WTC11 (cell line): ENCODE data around the gene VSIG1. TPM values are rescaled to one million over a fixed set of nuclear protein-coding genes. Genes with fewer than 3 reads are reported as not detected.
A peak's percentile ranks its signal among the peaks of the same experiment; 100 is the strongest.

Experiments used
- ATAC-seq: fragments of 200-7000 bp; cut with Tn5 transposase; 2 replicates; pipeline ENCODE4 v1.10.0; 2021; ENCODE audit warnings: mild to moderate bottlenecking, moderate library complexity
- Bru-seq: library from RNA; stranded (reverse); fragments of 400-500 nt; gene quantifications from one replicate; lab custom pipeline; 2021; lab: Mats Ljungman, UMichigan
- CTCF ChIA-PET: fragments of 300-600 bp; sonication (Branson Sonifier 250); formaldehyde crosslinking; loops from one replicate; lab custom pipeline; 2021; ENCODE audit warnings: antibody characterized with exemption; lab: Charles Lee
- POLR2A ChIA-PET: fragments of 350-600 bp; sonication (Branson Sonifier 250); formaldehyde crosslinking; loops from one replicate; lab custom pipeline; 2021; ENCODE audit warnings: antibody characterized with exemption; lab: Charles Lee
- DNase-seq: peaks from one replicate; pipeline ENCODE4 v3.0.0; 2021; ENCODE audit warnings: low spot score
- H3K27ac Mint-ChIP-seq: 2 replicates; pipeline ENCODE4 v1.8.0; 2021; ENCODE audit warnings: mixed read lengths
- H3K27me3 Mint-ChIP-seq: 2 replicates; pipeline ENCODE4 v1.8.0; 2021; ENCODE audit warnings: low read depth, mild to moderate bottlenecking, moderate library complexity, mixed read lengths
- H3K36me3 Mint-ChIP-seq: 2 replicates; pipeline ENCODE4 v1.8.0; 2021; ENCODE audit warnings: mixed read lengths
- H3K4me1 Mint-ChIP-seq: 2 replicates; pipeline ENCODE4 v1.8.0; 2022; ENCODE audit warnings: mixed read lengths
- H3K4me3 Mint-ChIP-seq: 2 replicates; pipeline ENCODE4 v1.8.0; 2021; ENCODE audit warnings: mild to moderate bottlenecking, moderate library complexity, mixed read lengths
- H3K9me3 Mint-ChIP-seq: 2 replicates; pipeline ENCODE4 v1.8.0; 2021; ENCODE audit warnings: mixed read lengths
- ELF4 ChIP-seq: sonication (generic); formaldehyde crosslinking; IDR thresholded peaks from 2 replicates; pipeline ENCODE4 v1.8.1; 2022; ENCODE audit warnings: low read depth, mild to moderate bottlenecking, moderate library complexity, missing genetic modification reagents
- ETV6 ChIP-seq: sonication (generic); formaldehyde crosslinking; IDR thresholded peaks from 2 replicates; pipeline ENCODE4 v1.8.1; 2022; ENCODE audit warnings: mild to moderate bottlenecking, missing genetic modification reagents
- GABPB1 ChIP-seq: sonication (generic); formaldehyde crosslinking; IDR thresholded peaks from 2 replicates; pipeline ENCODE4 v1.8.1; 2023; ENCODE audit warnings: mild to moderate bottlenecking, missing genetic modification reagents
- KAT7 ChIP-seq: sonication (generic); formaldehyde crosslinking; IDR thresholded peaks from 2 replicates; pipeline ENCODE4 v1.8.1; 2023; ENCODE audit warnings: missing genetic modification reagents, mild to moderate bottlenecking, borderline replicate concordance
- MXD4 ChIP-seq: fragments of 250-450 bp; sonication (Bioruptor Pico); IDR thresholded peaks from 2 replicates; pipeline ENCODE4 v1.8.0; 2021; ENCODE audit warnings: mild to moderate bottlenecking, moderate library complexity, borderline replicate concordance
- NR2C2 ChIP-seq: sonication (generic); formaldehyde crosslinking; IDR thresholded peaks from 2 replicates; pipeline ENCODE4 v1.8.0; 2022; ENCODE audit warnings: mild to moderate bottlenecking, missing genetic modification reagents
- PRDM15 ChIP-seq: sonication (generic); formaldehyde crosslinking; IDR thresholded peaks from 2 replicates; pipeline ENCODE4 v1.8.0; 2022; ENCODE audit warnings: missing genetic modification reagents
- SMAD4 ChIP-seq: sonication (generic); formaldehyde crosslinking; IDR thresholded peaks from 2 replicates; pipeline ENCODE4 v1.8.0; 2022; ENCODE audit warnings: mild to moderate bottlenecking, missing genetic modification reagents
- TEAD4 ChIP-seq: sonication (generic); formaldehyde crosslinking; IDR thresholded peaks from 2 replicates; pipeline ENCODE4 v1.8.0; 2022; ENCODE audit warnings: mild to moderate bottlenecking, missing genetic modification reagents
- ZBTB21 ChIP-seq: sonication (generic); formaldehyde crosslinking; IDR thresholded peaks from 2 replicates; pipeline ENCODE4 v1.8.1; 2023; ENCODE audit warnings: mild to moderate bottlenecking, missing genetic modification reagents, borderline replicate concordance
- ZNF138 ChIP-seq: sonication (generic); formaldehyde crosslinking; conservative IDR thresholded peaks from 2 replicates; pipeline ENCODE4 v1.8.1; 2022; ENCODE audit warnings: mild to moderate bottlenecking, moderate library complexity, missing genetic modification reagents
- ZNF263 ChIP-seq: sonication (generic); formaldehyde crosslinking; IDR thresholded peaks from 2 replicates; pipeline ENCODE4 v1.8.1; 2022; ENCODE audit warnings: low read depth, mild to moderate bottlenecking, moderate library complexity, missing genetic modification reagents
- ZNF317 ChIP-seq: sonication (generic); formaldehyde crosslinking; IDR thresholded peaks from 2 replicates; pipeline ENCODE4 v1.8.1; 2023; ENCODE audit warnings: low read depth, mild to moderate bottlenecking, moderate library complexity, missing genetic modification reagents, borderline replicate concordance
- ZNF416 ChIP-seq: fragments of 250-450 bp; sonication (Bioruptor Pico); IDR thresholded peaks from 2 replicates; pipeline ENCODE4 v1.9.0; 2021; ENCODE audit warnings: mild to moderate bottlenecking, inconsistent platforms
- ZNF423 ChIP-seq: fragments of 250-450 bp; sonication (Bioruptor Pico); IDR thresholded peaks from 2 replicates; pipeline ENCODE4 v2.1.2; 2022; ENCODE audit warnings: mild to moderate bottlenecking, moderate library complexity
- long read RNA-seq, 3 experiments: library from RNA in 1 of 3; library from capped mRNA in 1 of 3; library from polyadenylated mRNA in 1 of 3; unstranded in 2 of 3; stranded (forward) in 1 of 3; transcript quantifications; one replicate each; pipeline ENCODE4 v2.0.0, GENCODE V29; 2021
- total RNA-seq: library from RNA; stranded (reverse); gene quantifications from 3 replicates; pipeline ENCODE4 v1.2.3, GENCODE V29; 2021
- TF ChIP-seq, protein P1 (sequence below): fragments of 250-450 bp; sonication (Bioruptor Pico); IDR thresholded peaks from 2 replicates; pipeline ENCODE4 v1.9.0; 2021; ENCODE audit warnings: mild to moderate bottlenecking, borderline replicate concordance
- TF ChIP-seq, protein P2 (sequence below): sonication (generic); formaldehyde crosslinking; IDR thresholded peaks from 2 replicates; pipeline ENCODE4 v1.8.0; 2023; ENCODE audit warnings: mild to moderate bottlenecking, missing genetic modification reagents

The VSIG1 gene
- total RNA-seq (0.73 to 1.2 TPM (median 0.76 TPM) in 3 replicates), Bru-seq, nascent RNA (percentile 35 among the genes with signal in this experiment)
- long read RNA-seq, experiment 1, partial matches to known transcripts, result 0 of 6 reads
- long read RNA-seq, experiment 1, other reads (novel, unspliced or antisense), result 6 of 6 reads
- long read RNA-seq, experiment 2, result 0 reads
- long read RNA-seq, experiment 3, result 0 reads

DNA sequence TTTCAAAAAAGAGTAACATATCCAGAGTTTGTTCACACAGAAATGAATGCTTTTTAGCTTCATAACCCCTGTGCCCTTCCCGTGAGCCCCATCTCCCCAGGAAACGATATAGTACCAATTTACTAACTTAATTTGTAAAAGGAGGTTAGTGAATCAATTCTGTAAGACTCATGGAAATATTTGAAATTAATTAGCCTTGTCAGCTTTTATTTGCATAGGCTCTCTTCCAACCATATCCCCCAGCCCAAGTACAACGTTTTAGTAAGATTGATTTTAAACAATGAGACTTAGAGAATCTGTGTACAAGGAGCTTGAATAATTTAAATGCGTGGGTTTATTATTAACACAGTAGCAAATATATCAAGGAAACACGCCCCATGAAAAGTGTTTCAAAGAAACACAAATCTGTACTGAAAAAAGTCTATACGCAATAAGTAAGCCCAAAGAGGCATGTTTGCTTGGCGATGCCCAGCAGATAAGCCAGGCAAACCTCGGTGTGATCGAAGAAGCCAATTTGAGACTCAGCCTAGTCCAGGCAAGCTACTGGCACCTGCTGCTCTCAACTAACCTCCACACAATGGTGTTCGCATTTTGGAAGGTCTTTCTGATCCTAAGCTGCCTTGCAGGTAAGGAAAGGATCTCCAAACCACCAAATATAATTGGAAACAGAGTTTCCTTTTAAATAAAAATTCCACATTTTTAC lies at the start of gene VSIG1:
Gene VSIG1, plus strand, starts transcription at position 512 of the 703 bp plus-strand sequence. Its CDS starts 66 bp downstream, at position 578.
- no peak for DNase-seq
- Mint-ChIP-seq H3K9me3 (no peaks in the 10 kb centered on the region), H3K36me3 (no peaks in the 10 kb centered on the region), H3K27me3 (no peaks in the 10 kb centered on the region), H3K4me1 (no peaks in the 10 kb centered on the region)
- TF ChIP-seq ELF4 (CRISPR knock-in tag), result no peak
- TF ChIP-seq GABPB1 (CRISPR knock-in tag), result no peak
- no peak for TF ChIP-seq KAT7 (CRISPR knock-in tag)
- TF ChIP-seq, protein P1, sequence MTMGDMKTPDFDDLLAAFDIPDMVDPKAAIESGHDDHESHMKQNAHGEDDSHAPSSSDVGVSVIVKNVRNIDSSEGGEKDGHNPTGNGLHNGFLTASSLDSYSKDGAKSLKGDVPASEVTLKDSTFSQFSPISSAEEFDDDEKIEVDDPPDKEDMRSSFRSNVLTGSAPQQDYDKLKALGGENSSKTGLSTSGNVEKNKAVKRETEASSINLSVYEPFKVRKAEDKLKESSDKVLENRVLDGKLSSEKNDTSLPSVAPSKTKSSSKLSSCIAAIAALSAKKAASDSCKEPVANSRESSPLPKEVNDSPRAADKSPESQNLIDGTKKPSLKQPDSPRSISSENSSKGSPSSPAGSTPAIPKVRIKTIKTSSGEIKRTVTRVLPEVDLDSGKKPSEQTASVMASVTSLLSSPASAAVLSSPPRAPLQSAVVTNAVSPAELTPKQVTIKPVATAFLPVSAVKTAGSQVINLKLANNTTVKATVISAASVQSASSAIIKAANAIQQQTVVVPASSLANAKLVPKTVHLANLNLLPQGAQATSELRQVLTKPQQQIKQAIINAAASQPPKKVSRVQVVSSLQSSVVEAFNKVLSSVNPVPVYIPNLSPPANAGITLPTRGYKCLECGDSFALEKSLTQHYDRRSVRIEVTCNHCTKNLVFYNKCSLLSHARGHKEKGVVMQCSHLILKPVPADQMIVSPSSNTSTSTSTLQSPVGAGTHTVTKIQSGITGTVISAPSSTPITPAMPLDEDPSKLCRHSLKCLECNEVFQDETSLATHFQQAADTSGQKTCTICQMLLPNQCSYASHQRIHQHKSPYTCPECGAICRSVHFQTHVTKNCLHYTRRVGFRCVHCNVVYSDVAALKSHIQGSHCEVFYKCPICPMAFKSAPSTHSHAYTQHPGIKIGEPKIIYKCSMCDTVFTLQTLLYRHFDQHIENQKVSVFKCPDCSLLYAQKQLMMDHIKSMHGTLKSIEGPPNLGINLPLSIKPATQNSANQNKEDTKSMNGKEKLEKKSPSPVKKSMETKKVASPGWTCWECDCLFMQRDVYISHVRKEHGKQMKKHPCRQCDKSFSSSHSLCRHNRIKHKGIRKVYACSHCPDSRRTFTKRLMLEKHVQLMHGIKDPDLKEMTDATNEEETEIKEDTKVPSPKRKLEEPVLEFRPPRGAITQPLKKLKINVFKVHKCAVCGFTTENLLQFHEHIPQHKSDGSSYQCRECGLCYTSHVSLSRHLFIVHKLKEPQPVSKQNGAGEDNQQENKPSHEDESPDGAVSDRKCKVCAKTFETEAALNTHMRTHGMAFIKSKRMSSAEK (CRISPR knock-in tag), result no peak
- no peak for TF ChIP-seq ZNF138 (CRISPR knock-in tag)
- TF ChIP-seq, all 79 proteins: peak for 0
- ChIA-PET POLR2A (no interaction called here), CTCF (interaction anchor here (0.6 to 1.6 kb wide), 2 partner anchors 64 to 95 kb away, joined by 3 to 5 read pairs; no protein-coding TSS in a partner anchor)
- Mint-ChIP-seq H3K4me3 (no peak within 1 kb of the TSS), H3K27ac (no peak within 1 kb of the TSS)
- no peak for ATAC-seq

GRCh38 chrX:107996124-107996523 lies 48.7 kb upstream of the VSIG1 start:
- DNase-seq, result peak; percentile 52
- CTCF ChIA-PET, result interaction anchor here (1.3 kb wide), 1 partner anchor 18 kb away, joined by 3 read pairs; no protein-coding TSS in a partner anchor
- Mint-ChIP-seq H3K36me3 (peaks cover 51% of the 10 kb centered on the region), H3K9me3 (peaks cover 20% of the 10 kb centered on the region), H3K27me3 (no peaks in the 10 kb centered on the region; the same call in 1 of the 2 replicates), H3K4me1 (peaks cover 26% of the 10 kb centered on the region)
- peak; percentile 79 for ATAC-seq
- TF ChIP-seq ZBTB21 (CRISPR knock-in tag), result no peak
- TF ChIP-seq ZNF416 (CRISPR knock-in tag), result no peak
- no peak for TF ChIP-seq ZNF138 (CRISPR knock-in tag)
- TF ChIP-seq GABPB1 (CRISPR knock-in tag), result no peak
- no peak for TF ChIP-seq ELF4 (CRISPR knock-in tag)
- TF ChIP-seq, all 79 proteins: peak for 0
- Mint-ChIP-seq H3K27ac (peak overlapping the region; percentile 90), H3K4me3 (no peak overlapping the region)
- POLR2A ChIA-PET, result no interaction called here

- ChIA-PET CTCF (no interaction called here), POLR2A (no interaction called here)
- peaks cover 45% of the 10 kb centered on the region for H3K9me3 Mint-ChIP-seq
- DNase-seq (no peak), ATAC-seq (no peak)
- H3K27ac Mint-ChIP-seq, result no peak overlapping the region
- peaks cover 19% of the 10 kb centered on the region for H3K4me1 Mint-ChIP-seq
- peaks cover 30% of the 10 kb centered on the region for H3K36me3 Mint-ChIP-seq
- no peak overlapping the region for H3K4me3 Mint-ChIP-seq
- H3K27me3 Mint-ChIP-seq, result peaks cover 10% of the 10 kb centered on the region
- TF ChIP-seq ETV6 (CRISPR knock-in tag) (no peak), ZNF263 (no peak), ZNF317 (CRISPR knock-in tag) (no peak), ZNF423 (no peak), KAT7 (CRISPR knock-in tag) (no peak), MXD4 (CRISPR knock-in tag) (no peak), PRDM15 (no peak), SMAD4 (CRISPR knock-in tag) (no peak), TEAD4 (CRISPR knock-in tag) (no peak), NR2C2 (CRISPR knock-in tag) (no peak)
- TF ChIP-seq, protein P2, sequence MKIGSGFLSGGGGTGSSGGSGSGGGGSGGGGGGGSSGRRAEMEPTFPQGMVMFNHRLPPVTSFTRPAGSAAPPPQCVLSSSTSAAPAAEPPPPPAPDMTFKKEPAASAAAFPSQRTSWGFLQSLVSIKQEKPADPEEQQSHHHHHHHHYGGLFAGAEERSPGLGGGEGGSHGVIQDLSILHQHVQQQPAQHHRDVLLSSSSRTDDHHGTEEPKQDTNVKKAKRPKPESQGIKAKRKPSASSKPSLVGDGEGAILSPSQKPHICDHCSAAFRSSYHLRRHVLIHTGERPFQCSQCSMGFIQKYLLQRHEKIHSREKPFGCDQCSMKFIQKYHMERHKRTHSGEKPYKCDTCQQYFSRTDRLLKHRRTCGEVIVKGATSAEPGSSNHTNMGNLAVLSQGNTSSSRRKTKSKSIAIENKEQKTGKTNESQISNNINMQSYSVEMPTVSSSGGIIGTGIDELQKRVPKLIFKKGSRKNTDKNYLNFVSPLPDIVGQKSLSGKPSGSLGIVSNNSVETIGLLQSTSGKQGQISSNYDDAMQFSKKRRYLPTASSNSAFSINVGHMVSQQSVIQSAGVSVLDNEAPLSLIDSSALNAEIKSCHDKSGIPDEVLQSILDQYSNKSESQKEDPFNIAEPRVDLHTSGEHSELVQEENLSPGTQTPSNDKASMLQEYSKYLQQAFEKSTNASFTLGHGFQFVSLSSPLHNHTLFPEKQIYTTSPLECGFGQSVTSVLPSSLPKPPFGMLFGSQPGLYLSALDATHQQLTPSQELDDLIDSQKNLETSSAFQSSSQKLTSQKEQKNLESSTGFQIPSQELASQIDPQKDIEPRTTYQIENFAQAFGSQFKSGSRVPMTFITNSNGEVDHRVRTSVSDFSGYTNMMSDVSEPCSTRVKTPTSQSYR (CRISPR knock-in tag), result no peak
Measured at GRCh38 chrX:108000751-108001150, 44.1 kb upstream of the VSIG1 start.
